ENCODE data around the gene DPP10. TPM values are rescaled to one million over a fixed set of nuclear protein-coding genes. Genes with fewer than 3 reads are reported as not detected.

Gene DPP10
- total RNA-seq, 3 donors from 2014 or later (not counting 1 experiment from before 2014, with no cell fraction given): not detected

DNA sequence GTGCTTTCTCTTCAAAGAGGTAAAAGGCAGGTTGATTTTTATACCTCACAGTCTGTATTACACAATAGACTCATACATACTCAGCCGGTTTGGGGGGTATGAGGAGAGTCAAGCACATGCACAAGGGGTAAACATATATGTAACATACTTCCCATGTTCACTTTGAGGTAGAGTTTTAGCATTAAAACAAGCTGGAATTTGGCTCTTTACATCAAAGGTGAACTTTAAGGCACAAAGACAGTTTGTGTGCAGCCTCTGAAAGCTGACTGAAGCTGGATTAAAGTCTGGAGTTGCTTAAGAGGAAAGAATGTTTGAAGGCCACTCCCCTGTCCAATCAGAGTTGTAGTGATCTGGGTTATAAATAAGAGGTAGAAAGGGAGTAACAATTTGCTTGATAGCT is 282.0 kb downstream of the DPP10 start:
- Histone ChIP-seq H3K9me3 (ENCODE audit: control insufficient read depth, insufficient read depth, low read length) (no peaks in the 10 kb centered on the region), H3K27me3 (ENCODE audit: control insufficient read depth, insufficient read depth, low read length) (no peaks in the 10 kb centered on the region), H3K4me1 (ENCODE audit: control insufficient read depth, insufficient read depth, low read length) (no peaks in the 10 kb centered on the region), H3K4me3 (ENCODE audit: low read length) (no peak overlapping the region), H3K36me3 (ENCODE audit: control insufficient read depth, insufficient read depth, low read length) (no peaks in the 10 kb centered on the region), H3K27ac (ENCODE audit: low read length) (no peak overlapping the region)
- ATAC-seq: no peak
- no peak for DNase-seq
- H3K27me3 Mint-ChIP-seq (ENCODE audit: low read depth in 2 of 2): no peaks in the 10 kb centered on the region
- no peaks in the 10 kb centered on the region for H3K36me3 Mint-ChIP-seq
- H3K27ac Mint-ChIP-seq: no peak overlapping the region
- H3K9me3 Mint-ChIP-seq: peaks cover 4 to 5% of the 10 kb centered on the region in 2 donors
- no peak overlapping the region for H3K4me3 Mint-ChIP-seq
- WGBS (ENCODE audit: insufficient coverage): no CpG with 5 or more reads among the region's 1 CpG
- no peaks in the 10 kb centered on the region for H3K4me1 Mint-ChIP-seq
- intact Hi-C loops (cut with micrococcal nuclease): no loop called here
- TF ChIP-seq, protein P1, sequence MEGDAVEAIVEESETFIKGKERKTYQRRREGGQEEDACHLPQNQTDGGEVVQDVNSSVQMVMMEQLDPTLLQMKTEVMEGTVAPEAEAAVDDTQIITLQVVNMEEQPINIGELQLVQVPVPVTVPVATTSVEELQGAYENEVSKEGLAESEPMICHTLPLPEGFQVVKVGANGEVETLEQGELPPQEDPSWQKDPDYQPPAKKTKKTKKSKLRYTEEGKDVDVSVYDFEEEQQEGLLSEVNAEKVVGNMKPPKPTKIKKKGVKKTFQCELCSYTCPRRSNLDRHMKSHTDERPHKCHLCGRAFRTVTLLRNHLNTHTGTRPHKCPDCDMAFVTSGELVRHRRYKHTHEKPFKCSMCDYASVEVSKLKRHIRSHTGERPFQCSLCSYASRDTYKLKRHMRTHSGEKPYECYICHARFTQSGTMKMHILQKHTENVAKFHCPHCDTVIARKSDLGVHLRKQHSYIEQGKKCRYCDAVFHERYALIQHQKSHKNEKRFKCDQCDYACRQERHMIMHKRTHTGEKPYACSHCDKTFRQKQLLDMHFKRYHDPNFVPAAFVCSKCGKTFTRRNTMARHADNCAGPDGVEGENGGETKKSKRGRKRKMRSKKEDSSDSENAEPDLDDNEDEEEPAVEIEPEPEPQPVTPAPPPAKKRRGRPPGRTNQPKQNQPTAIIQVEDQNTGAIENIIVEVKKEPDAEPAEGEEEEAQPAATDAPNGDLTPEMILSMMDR (IDR thresholded peaks at IDR 0.05): no peak

DNA sequence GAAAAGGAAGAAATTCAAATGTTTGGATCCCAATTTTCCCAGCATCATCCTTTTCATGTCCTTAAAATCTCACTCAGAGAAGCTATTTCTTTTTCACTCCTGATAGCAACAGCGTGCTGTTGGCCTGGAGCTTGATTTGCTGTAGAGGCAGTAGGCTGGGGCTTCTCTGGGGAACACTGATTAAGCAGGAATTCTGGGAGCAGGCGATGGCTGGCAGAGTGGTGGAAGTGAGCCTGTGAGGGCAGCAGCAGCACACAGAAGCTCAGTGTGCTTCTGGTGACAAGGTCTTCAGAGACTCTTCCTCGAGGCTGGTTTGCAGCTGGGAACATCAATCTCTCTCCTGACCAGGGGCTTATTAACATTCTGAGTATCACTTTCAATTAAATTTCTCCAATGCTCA is 284.6 kb downstream of the DPP10 start:
- Histone ChIP-seq H3K27ac (ENCODE audit: low read length) (no peak overlapping the region), H3K36me3 (ENCODE audit: control insufficient read depth, insufficient read depth, low read length) (no peaks in the 10 kb centered on the region), H3K9me3 (ENCODE audit: control insufficient read depth, insufficient read depth, low read length) (no peaks in the 10 kb centered on the region), H3K4me3 (ENCODE audit: low read length) (no peak overlapping the region), H3K4me1 (ENCODE audit: control insufficient read depth, insufficient read depth, low read length) (no peaks in the 10 kb centered on the region), H3K27me3 (ENCODE audit: control insufficient read depth, insufficient read depth, low read length) (no peaks in the 10 kb centered on the region)
- H3K4me1 Mint-ChIP-seq: no peaks in the 10 kb centered on the region
- intact Hi-C loops (cut with micrococcal nuclease): no loop called here
- no peak overlapping the region for H3K4me3 Mint-ChIP-seq
- peaks cover 4 to 5% of the 10 kb centered on the region in 2 donors for H3K9me3 Mint-ChIP-seq
- TF ChIP-seq, protein P1 (IDR thresholded peaks at IDR 0.05): no peak
- DNase-seq (no peak), ATAC-seq (no peak)
- no peak overlapping the region for H3K27ac Mint-ChIP-seq
- H3K27me3 Mint-ChIP-seq (ENCODE audit: low read depth in 2 of 2): no peaks in the 10 kb centered on the region
- WGBS (ENCODE audit: insufficient coverage): 80% methylated on average over 3 of the region's 3 CpGs
- H3K36me3 Mint-ChIP-seq: no peaks in the 10 kb centered on the region

DNA sequence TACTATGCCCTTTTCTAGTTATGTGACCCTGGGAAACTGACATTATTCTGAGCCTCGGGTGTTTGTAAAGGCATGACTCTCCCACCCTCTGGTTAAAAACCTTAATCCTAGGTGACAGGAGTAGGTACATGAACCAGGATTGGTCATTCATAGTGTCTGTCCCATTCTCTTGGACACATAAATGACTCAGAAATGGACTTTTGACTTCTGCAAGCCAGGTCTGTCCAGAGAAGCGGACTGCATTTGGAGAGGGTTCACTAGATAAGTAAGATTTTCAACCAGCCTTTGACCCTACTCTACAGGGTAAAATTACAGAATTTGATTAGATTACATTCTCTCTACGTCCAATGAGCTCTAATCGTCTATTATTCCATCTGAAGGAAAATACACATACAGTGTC is 285.9 kb downstream of the DPP10 start:
- H3K27me3 ChIP-seq (ENCODE audit: control insufficient read depth, insufficient read depth, low read length): no peaks in the 10 kb centered on the region
- Mint-ChIP-seq H3K4me1 (no peaks in the 10 kb centered on the region), H3K36me3 (no peaks in the 10 kb centered on the region), H3K9me3 (peaks cover 8% of the 10 kb centered on the region in 2 donors), H3K27ac (no peak overlapping the region), H3K27me3 (ENCODE audit: low read depth in 2 of 2) (no peaks in the 10 kb centered on the region), H3K4me3 (no peak overlapping the region)
- DNase-seq: no peak
- H3K4me3 ChIP-seq (ENCODE audit: low read length): no peak overlapping the region
- TF ChIP-seq, protein P1 (IDR thresholded peaks at IDR 0.05): no peak
- ATAC-seq: no peak
- no peaks in the 10 kb centered on the region for H3K9me3 ChIP-seq (ENCODE audit: control insufficient read depth, insufficient read depth, low read length)
- no peak overlapping the region for H3K27ac ChIP-seq (ENCODE audit: low read length)
- no peaks in the 10 kb centered on the region for H3K4me1 ChIP-seq (ENCODE audit: control insufficient read depth, insufficient read depth, low read length)
- intact Hi-C loops (cut with micrococcal nuclease): no loop called here
- 89% methylated on average over 2 of the region's 4 CpGs for WGBS (ENCODE audit: insufficient coverage)
- H3K36me3 ChIP-seq (ENCODE audit: control insufficient read depth, insufficient read depth, low read length): no peaks in the 10 kb centered on the region

DNA sequence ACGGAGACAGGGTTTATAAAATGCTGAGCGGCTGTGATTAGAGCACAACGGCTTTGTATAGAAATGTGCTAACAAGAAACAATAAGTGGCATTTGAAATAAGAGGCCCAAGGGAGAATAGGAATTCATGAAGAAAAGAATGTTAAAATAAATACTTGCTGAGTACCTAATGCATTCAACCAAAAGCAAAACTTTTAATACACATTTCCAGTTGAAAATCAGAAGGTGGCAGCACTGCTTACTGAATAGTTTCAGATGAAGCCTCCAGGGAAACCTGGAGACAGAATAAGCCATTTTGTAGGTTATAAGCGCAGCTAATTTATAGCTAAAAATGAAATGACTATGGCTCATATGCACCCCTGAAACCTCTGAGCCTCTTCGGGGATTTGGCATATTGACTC is 286.6 kb downstream of the DPP10 start:
- DNase-seq: no peak
- Mint-ChIP-seq H3K4me3 (no peak overlapping the region), H3K27ac (no peak overlapping the region), H3K9me3 (peaks cover 8% of the 10 kb centered on the region in 2 donors), H3K4me1 (no peaks in the 10 kb centered on the region), H3K27me3 (ENCODE audit: low read depth in 2 of 2) (no peaks in the 10 kb centered on the region), H3K36me3 (no peaks in the 10 kb centered on the region)
- Histone ChIP-seq H3K4me3 (ENCODE audit: low read length) (no peak overlapping the region), H3K27me3 (ENCODE audit: control insufficient read depth, insufficient read depth, low read length) (no peaks in the 10 kb centered on the region), H3K9me3 (ENCODE audit: control insufficient read depth, insufficient read depth, low read length) (no peaks in the 10 kb centered on the region), H3K4me1 (ENCODE audit: control insufficient read depth, insufficient read depth, low read length) (no peaks in the 10 kb centered on the region), H3K36me3 (ENCODE audit: control insufficient read depth, insufficient read depth, low read length) (no peaks in the 10 kb centered on the region), H3K27ac (ENCODE audit: low read length) (no peak overlapping the region)
- ATAC-seq: no peak
- 88% methylated on average over 5 of the region's 5 CpGs for WGBS (ENCODE audit: insufficient coverage)
- intact Hi-C loops (cut with micrococcal nuclease): no loop called here
- TF ChIP-seq, protein P1 (IDR thresholded peaks at IDR 0.05): no peak
